Superior temporal gyrus (tissue), 1 donor: ENCODE measurements around the gene ATP10B.
A peak's percentile ranks its signal among the peaks of the same experiment; 100 is the strongest.
"Not testable (repeated sequence)": the region's sequence is repeated elsewhere in the genome, so short reads cannot be mapped to it uniquely, and the experiment has no call there.

Source experiments
- DNase-seq: peaks from one replicate; pipeline ENCODE4 v3.0.0-alpha.2; 2016; ENCODE audit errors: extremely low spot score

ATP10B gene

DNA sequence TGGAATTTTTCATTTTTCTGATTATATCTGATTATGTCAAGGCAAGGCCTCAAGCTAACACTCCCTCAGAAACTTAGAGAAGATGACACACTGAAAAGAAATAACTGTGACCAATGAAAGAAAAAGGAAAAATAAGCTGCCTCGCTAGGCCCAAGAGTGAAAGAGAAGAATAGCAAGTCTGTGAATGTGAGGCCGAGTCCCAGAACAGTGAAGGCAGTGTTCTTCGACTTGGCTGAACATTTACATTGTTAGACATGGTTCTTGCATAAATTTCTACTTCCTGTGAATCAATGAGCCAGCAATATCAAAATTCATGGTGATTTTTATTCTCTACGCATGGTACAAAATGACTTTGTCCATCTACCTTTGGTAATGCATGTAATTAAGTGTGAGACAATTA is at the start of gene ATP10B:
ATP10B (minus strand) TSS at position 163 of the 400 bp plus-strand sequence. CDS start 164,137 bp downstream, outside the sequence.
- DNase-seq: peak; percentile 91

- no peak for DNase-seq
These were observed 49.6 kb upstream of the ATP10B start for GRCh38 chr5:160901656-160902055.

GRCh38 chr5:160899735-160900134 is 47.7 kb upstream of the ATP10B start:
- DNase-seq: no peak

GRCh38 chr5:160893180-160893964 is 41.4 kb upstream of the ATP10B start:
- DNase-seq: not testable (repeated sequence)

DNA sequence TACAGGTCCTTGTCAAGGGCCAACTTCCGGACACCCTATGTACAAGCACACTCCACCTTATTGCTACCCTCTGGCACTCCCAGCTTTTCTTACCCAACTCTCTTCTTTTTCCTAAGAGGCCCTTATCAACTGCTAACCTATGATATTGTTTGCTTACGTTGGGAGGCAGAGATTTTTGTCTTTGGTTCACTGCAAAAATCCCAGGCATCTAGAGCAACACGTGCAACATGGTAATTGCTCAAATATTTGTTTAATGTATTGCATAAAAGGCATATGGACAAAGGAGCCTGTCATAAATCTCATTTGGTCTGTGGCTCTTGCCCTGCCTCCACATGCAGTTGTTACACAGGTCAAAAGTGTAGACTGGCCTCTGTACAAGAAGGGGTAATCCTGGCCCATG is 35.8 kb upstream of the ATP10B start:
- DNase-seq: no peak

DNA sequence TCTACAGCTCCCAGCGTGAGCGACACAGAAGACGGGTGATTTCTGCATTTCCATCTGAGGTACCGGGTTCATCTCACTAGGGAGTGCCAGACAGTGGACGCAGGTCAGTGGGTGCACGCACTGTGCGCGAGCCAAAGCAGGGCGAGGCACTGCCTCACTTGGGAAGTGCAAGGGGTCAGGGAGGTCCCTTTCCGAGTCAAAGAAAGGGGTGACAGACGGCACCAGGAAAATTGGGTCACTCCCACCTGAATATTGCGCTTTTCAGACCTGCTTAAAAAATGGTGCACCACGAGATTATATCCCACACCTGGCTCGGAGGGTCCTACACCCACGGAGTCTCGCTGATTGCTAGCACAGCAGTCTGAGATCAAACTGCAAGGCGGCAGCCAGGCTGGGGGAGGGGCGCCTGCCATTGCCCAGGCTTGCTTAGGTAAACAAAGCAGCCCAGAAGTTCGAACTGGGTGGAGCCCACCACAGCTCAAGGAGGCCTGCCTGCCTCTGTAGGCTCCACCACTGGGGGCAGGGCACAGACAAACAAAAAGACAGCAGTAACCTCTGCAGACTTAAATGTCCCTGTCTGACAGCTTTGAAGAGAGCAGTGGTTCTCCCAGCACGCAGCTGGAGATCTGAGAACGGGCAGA is 21.7 kb upstream of the ATP10B start:
- DNase-seq: not testable (repeated sequence)

DNA sequence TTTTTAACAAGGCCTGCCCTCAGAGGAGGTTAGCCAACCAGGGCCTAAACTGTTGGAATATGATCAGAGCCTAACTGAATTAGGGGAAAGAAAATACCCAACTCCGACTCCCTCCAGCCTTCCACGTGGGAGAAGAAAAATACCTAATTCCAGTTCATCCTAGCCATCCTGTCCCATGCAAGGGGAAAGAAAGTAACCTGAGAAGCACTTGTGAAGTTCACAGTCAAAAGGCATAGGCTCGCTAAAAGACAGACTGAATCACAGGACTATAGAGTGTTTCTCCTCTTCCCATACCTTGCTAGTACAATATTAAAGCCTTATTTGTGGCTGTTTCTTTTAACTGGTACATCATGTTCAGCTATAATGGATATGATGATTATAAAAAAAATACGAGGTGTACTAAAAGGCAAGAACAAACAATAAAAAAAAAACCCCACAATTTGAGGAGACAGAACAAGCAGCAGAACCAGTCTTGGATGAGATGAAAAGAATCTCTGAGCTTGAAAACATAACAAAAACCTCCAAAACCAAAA is 18.0 kb upstream of the ATP10B start:
- no peak for DNase-seq

DNA sequence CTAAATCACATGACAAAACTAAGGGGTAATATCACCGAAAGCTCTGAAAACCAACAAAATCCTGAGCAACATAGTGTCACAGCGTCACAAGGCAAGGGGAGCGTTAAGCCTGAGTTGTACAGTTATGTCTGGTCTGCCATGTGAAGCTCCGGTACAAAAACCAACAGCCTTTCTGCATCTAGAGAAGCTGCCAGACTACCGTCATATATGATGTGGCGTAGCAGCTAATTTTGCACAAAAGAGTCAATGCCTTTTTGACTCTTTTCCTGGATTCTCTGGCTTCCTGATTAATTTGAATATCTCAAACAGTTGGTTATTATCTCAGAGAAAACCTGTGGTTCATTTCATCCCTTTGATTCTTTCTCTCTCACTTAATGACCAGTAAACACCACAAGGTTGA is 16.0 kb upstream of the ATP10B start:
- no peak for DNase-seq

DNA sequence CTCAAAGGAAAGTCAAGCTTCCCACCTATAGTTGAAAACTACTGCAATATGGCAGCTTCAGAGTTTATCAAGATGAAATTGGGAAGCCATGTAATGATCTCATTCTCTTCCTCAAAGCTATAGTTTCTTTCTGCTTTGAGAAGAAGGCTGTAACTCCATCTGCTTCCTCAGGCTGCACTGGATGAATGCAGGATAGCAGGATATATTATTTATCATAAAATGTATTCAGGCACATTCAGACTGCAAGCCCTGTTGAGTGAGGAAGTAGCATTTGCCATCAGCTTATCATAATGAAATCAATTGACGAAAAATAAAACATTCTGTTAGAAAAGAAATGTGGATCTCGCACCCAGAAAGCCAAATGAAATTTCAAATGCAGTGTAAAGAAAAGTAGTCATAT is 560 bp downstream of the ATP10B start:
- DNase-seq: peak; percentile 66

DNA sequence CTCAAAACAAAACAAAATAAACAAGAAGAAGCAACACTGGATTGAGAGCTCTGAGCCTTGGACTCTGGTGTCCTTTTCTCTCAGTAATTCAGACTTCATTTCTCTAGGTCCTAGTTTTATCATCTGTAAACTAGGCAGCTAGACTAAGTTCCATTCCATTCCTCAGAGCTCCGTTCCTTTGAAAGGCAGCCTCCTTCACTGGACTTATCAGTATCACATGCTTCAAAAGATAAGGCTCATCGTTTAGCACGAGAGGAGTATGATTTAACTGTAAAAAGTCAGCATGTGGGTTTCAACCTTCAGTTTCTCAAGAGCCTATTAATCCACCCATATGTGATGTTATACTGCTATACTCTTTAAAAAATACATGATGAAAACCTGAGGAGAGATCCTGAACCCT is 1.6 kb downstream of the ATP10B start:
- DNase-seq: peak; percentile 72

DNA sequence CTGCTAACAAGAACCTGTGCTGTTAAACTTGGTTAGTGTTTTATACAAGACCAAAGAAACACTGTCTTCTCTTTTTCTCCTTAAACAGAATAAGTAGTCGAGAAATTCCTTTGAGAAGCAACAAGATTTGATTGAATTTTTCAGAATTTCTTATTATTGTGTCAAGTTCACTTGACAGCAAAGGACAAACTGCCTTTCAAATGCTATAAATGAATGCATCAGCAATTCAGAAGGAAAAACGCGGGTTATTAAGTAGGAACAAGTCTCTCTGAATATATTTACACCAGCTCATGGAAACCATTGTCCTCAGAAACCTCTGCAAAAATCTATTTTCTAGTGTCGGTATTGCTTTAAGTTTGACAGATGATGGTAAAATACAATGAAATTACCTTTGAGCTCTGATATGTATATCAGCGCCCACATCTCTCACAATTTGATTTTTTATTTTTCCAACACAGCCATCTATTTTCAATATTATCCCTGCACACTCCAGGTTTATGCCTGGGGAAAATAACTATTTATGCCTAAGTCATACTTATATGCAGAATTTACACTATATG is 4.4 kb downstream of the ATP10B start:
- DNase-seq: peak; percentile 38

DNA sequence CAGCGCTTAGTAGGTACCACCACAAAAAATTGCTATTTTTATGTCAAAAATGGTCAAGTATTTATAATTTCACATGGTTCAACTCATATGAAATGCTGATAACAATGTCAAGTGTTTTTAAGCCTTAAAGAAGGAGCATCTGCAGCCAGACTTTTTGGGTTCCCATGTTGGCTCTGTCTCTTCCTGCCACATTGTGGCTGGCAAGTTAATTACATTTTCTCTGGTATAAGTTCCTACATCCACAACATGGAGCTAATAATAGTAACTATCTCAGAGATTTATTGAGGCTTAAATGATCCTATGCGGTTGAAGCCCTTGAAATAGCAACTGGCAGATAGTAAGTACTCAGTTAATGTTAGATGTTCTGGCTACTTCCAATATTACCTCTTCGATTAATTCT is 5.4 kb downstream of the ATP10B start:
- DNase-seq: peak; percentile 58

DNA sequence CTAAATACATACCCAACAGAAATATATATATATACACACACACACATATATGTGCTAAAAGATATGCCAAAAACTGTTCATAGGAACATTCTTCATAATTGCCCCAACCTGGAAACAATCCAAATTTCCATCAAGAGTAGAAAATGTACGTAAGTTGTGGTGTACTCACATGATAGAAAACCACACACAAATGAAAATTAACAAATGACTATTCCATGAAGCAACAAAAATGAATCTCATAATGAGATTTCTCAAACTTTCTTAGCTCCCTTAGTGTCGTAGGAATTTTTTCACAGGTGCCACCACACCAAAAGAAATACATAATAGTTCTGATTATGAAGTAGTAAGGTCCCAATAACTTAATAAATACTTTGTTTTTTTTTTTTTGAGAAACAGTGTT is 7.8 kb downstream of the ATP10B start:
- DNase-seq: no peak

DNA sequence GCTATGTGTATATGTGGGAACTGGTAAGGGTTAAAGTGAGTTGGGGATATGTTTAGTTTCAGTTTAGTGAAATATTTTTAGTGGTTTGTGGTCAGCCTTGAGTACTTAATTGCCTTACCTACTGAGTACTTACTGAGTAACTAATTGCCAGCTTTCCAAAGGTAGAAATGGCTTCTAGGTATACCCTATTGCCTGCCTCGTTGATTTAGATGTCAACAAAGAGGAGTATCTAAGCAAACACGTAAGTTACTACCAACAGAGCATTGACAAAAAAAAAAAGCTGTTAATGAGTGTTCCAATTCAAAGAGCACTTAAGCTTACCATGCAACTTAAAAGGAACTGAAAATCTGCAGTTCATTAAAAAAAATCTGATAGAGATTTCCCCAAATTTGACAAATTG is 8.8 kb downstream of the ATP10B start:
- no peak for DNase-seq

DNA sequence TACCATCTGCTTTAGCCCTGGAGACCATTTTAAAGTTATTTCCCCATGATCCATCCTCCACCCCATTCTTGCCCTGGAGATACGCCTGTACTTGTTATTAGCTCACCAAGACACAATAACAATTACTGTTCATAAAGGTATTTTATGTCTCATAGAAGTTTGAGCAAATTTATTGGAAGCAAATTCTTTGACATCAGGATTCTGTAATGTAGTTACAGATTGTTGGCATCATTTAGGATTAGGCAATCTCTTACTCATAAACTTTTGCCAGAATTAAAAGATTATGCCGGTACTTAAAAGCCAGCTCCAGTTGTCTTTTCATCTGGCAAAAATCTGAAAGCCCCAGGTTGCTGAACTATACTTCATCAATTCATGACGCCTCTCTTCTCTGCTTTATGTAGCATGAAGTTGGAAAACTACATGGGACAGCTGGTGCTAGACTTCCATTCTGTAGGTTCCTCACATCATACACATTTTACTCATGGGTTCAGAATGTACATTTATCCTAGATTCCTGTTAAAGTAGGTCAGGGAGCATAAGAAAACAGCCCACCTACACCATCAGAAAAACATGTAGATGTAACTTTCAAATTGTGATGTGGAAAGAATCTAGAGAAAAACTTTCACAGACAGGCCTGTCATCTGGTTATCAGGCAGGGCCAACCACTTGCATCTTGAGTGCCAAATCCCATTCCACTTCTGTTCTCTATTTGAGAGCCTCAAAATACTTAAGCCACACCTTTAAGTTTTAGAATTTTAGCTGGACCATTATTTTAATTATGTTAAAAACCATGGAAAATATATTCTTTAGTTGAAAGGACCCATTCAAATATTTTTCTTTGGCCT is 14.0 kb downstream of the ATP10B start:
- no peak for DNase-seq

DNA sequence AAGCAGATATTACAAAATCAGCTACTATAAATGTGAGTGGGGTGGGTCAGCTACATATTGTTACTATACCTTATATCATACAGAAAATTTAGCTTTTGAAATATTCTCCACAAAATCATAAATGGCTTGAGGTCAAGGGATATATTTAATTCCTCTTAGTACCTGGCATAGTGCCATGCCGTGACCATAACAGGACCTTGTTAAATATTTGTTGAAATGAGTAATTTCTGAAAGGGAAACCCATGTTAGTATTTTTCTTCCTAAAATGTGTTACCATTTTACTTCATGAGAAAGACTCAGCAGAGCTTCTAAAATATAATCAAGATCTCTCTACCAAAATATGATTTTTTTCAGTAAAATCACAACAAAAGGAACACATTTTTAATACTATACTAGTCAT is 14.8 kb downstream of the ATP10B start:
- DNase-seq: no peak

GRCh38 chr5:160835818-160836528 is 16.0 kb downstream of the ATP10B start:
- no peak for DNase-seq

- DNase-seq: no peak
These were observed 16.6 kb downstream of the ATP10B start for GRCh38 chr5:160835376-160835775.

DNA sequence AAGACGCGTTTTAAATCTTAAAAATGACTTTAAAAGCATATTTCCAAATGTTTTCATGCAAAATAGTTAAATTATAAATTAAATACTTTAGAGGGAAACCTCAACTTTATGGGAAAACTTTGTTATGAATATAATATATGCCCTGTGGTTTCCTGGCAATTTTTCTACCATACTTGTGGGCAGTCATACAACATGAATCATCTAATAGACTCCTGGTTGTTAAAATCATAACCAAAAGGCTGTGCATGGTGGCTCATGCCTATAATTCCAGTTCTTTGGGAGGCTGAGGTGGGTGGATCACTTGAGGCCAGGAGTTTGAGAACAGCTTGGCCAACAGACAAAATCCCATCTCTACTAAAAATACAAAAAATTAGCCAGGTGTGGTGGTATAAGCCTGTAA is 18.2 kb downstream of the ATP10B start:
- DNase-seq: no peak

DNA sequence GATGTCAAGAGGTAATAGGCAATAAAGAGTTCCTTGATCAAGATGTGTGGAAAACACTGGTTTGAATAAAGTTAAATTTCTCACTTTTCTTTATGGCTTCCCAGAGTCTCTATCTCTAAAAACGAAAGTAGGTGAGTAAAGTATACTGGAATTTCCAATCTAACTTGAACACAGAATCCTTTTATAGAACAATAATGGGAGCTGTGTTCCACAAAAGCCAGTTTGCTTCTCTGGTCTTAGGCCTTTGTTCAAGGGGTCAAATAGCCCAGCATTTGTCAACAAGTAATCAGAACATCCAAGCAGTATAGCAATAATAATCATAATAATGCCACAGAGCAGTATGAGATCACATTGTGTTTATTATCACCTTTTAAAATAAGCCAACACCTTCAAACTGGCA is 20.2 kb downstream of the ATP10B start:
- no peak for DNase-seq

- no peak for DNase-seq
These were observed 27.6 kb downstream of the ATP10B start for GRCh38 chr5:160824301-160825001.
